Effector memory CD4-positive, alpha-beta T cell (primary cell): Measurements from ENCODE around the gene LIMK1.
"Not testable (repeated sequence)": the region's sequence is repeated elsewhere in the genome, so short reads cannot be mapped to it uniquely, and the experiment has no call there.

ENCODE experiments used
- DNase-seq, 3 donors: peaks; one replicate each; pipeline ENCODE4 v3.0.0-alpha.2; 2020
- H3K27ac ChIP-seq: 2 replicates; pipeline ENCODE4 v1.7.0; 2013; ENCODE audit warnings: mild to moderate bottlenecking, low read length, moderate library complexity; ENCODE audit not compliant: insufficient read depth, poor library complexity, severe bottlenecking
- H3K27me3 ChIP-seq: replicated peaks from 2 replicates; pipeline ENCODE4 v1.7.0; 2013; ENCODE audit warnings: mild to moderate bottlenecking, low read length; ENCODE audit not compliant: insufficient read depth, control insufficient read depth, poor library complexity, severe bottlenecking
- H3K36me3 ChIP-seq: 2 replicates; pipeline ENCODE4 v1.7.0; 2013; ENCODE audit warnings: mild to moderate bottlenecking, low read length, moderate library complexity; ENCODE audit not compliant: control insufficient read depth, insufficient read depth
- H3K4me1 ChIP-seq: 2 replicates; pipeline ENCODE4 v1.7.0; 2013; ENCODE audit warnings: low read length, mild to moderate bottlenecking; ENCODE audit not compliant: control insufficient read depth, insufficient read depth, poor library complexity, severe bottlenecking
- H3K4me3 ChIP-seq: 2 replicates; pipeline ENCODE4 v1.7.0; 2013; ENCODE audit warnings: low read length, low read depth, mild to moderate bottlenecking; ENCODE audit not compliant: insufficient read depth, poor library complexity, severe bottlenecking
- H3K9me3 ChIP-seq: 2 replicates; pipeline ENCODE4 v1.7.0; 2013; ENCODE audit warnings: mild to moderate bottlenecking, low read length, moderate library complexity; ENCODE audit not compliant: control insufficient read depth

Gene LIMK1

DNA sequence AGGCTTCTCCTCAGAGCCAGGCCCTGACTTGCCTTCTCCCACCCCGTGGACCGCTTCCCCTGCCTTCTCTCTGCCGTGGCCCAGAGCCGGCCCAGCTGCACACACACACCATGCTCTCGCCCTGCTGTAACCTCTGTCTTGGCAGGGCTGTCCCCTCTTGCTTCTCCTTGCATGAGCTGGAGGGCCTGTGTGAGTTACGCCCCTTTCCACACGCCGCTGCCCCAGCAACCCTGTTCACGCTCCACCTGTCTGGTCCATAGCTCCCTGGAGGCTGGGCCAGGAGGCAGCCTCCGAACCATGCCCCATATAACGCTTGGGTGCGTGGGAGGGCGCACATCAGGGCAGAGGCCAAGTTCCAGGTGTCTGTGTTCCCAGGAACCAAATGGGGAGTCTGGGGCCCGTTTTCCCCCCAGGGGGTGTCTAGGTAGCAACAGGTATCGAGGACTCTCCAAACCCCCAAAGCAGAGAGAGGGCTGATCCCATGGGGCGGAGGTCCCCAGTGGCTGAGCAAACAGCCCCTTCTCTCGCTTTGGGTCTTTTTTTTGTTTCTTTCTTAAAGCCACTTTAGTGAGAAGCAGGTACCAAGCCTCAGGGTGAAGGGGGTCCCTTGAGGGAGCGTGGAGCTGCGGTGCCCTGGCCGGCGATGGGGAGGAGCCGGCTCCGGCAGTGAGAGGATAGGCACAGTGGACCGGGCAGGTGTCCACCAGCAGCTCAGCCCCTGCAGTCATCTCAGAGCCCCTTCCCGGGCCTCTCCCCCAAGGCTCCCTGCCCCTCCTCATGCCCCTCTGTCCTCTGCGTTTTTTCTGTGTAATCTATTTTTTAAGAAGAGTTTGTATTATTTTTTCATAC lies 38.0 kb downstream of the LIMK1 start:
- H3K27ac ChIP-seq: no peak overlapping the region
- H3K9me3 ChIP-seq: no peaks in the 10 kb centered on the region
- H3K4me3 ChIP-seq: no peak overlapping the region
- DNase-seq: no peak
- peaks cover 14% of the 10 kb centered on the region for H3K36me3 ChIP-seq
- H3K27me3 ChIP-seq: no peaks in the 10 kb centered on the region
- no peaks in the 10 kb centered on the region for H3K4me1 ChIP-seq

DNA sequence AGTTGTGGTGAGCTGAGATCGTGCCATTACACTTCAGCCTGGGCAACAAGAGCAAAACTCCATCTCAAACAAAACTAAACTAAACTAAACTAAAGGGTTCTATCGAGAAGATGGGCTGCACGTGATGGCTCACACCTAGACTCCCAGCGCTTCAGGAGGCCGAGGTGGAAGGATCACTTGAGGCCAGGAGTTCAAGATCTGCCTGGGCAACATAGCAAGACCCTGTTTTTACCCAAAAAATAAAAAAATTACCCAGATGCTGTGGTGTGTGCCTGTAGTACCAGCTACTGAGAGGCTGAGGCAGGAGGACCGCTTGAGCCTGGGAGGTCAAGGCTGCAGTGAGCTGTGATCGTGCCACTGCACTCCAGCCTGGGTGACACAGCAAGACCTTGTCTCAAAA lies 40.3 kb downstream of the LIMK1 start:
- H3K27ac ChIP-seq, H3K4me3 ChIP-seq, H3K4me1 ChIP-seq, H3K9me3 ChIP-seq, H3K27me3 ChIP-seq, DNase-seq: not testable (repeated sequence)
- peaks cover 14% of the 10 kb centered on the region for H3K36me3 ChIP-seq

DNA sequence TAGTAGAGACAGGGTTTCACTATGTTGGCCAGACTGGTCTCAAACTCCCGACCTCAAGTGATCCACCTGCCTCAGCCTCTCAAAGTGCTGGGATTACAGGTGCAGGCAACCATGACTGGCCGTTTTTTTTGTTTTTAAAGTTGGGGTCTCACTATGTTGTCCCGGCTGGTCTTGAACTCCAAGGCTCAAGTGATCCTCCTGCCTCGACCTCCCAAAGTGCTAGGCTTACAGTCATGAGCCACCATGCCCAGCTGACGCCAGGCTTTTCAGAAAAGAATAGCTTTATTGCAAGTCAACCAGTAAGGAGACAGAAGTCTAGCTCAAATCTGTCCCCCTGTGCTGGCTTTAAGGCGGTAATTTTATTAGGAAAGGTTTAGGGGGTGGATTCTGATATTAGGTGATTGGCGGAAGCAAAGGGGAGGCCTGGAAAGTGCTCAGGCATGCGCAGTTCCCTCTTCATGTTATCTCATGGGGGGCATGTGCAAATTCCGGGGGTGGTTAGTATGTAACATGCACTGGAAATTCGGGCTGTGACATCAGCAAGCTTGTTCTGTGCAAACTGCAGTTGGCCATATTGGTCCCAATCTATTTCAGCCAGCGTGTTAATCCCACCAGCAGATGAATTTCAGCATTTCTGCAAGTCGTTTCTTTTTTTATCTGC lies 42.7 kb downstream of the LIMK1 start:
- no peaks in the 10 kb centered on the region for H3K27me3 ChIP-seq

DNA sequence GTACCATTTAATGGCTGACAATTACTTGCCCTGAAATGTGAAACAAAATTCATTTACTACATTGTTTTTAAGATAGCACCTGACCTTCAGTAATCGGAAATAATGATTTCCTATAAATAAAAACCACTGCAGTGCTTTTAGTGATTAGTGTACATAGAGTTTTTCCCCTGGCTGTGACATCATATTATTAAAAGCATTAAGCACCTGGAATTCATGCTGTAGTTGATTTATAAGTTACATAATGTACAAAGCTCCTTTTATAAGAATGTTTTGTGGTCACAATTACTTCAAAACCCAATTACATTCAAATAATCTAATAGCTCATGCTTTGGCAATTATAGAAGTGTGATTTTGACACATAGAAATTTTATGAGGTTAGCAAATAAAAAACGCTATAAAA lies 46.3 kb downstream of the LIMK1 start:
- Histone ChIP-seq H3K4me1 (no peaks in the 10 kb centered on the region), H3K36me3 (no peaks in the 10 kb centered on the region), H3K27ac (no peak overlapping the region), H3K27me3 (no peaks in the 10 kb centered on the region), H3K9me3 (no peaks in the 10 kb centered on the region), H3K4me3 (no peak overlapping the region)
- DNase-seq: no peak

More for the DNA sequence above, 42.7 kb downstream of the LIMK1 start:
- Histone ChIP-seq H3K4me1 (no peaks in the 10 kb centered on the region), H3K4me3 (no peak overlapping the region), H3K36me3 (peaks cover 2% of the 10 kb centered on the region), H3K27ac (no peak overlapping the region), H3K9me3 (no peaks in the 10 kb centered on the region)
- no peak for DNase-seq

DNA sequence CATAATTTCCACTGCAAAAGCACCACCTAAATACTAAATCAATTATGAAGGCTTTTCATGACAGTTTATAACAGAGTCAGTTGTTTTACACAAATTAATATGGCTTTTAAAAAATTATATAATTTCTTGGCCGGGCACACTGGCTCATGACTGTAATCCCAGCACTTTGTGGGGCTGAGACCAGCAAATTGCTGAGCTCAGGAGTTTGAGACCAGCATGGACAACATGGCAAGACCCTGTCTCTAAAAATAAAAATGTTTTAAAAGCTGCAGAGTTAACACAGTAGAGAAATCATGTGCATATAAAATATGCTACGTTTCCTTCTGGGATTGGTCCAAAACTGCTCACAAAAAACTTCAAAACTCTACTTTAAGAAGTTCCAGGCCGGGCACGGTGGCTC lies 46.9 kb downstream of the LIMK1 start:
- H3K27ac ChIP-seq: no peak overlapping the region
- H3K4me3 ChIP-seq: no peak overlapping the region
- H3K4me1 ChIP-seq: no peaks in the 10 kb centered on the region
- H3K9me3 ChIP-seq: no peaks in the 10 kb centered on the region
- H3K36me3 ChIP-seq: no peaks in the 10 kb centered on the region
- DNase-seq: no peak
- H3K27me3 ChIP-seq: no peaks in the 10 kb centered on the region

DNA sequence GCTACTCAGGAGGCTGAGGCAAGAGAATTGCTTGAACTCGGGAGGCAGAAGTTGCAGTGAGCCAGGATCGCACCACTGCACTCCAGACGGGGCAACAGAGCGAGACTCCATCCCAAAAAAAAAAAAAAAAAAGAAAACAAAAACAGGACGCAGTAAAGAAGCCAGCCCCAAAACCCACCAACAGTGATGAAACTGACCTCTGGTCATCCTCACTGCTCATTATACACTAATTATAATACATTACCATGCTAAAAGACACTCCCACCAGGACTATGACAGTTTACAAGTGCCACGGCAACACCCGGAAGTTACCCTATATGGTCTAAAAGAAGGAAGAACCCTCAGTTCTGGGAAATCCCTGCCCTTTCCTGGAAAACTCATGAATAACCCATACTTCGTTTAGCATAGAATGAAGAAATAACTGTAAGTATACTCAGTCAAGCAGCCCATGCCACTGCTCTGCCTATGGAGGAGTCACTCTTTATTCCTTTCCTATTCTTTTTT lies 50.6 kb downstream of the LIMK1 start:
- H3K4me1 ChIP-seq: no peaks in the 10 kb centered on the region
- H3K27me3 ChIP-seq: no peaks in the 10 kb centered on the region
- H3K27ac ChIP-seq: no peak overlapping the region
- H3K36me3 ChIP-seq: no peaks in the 10 kb centered on the region
- H3K4me3 ChIP-seq: no peak overlapping the region
- H3K9me3 ChIP-seq: no peaks in the 10 kb centered on the region
- DNase-seq: no peak

DNA sequence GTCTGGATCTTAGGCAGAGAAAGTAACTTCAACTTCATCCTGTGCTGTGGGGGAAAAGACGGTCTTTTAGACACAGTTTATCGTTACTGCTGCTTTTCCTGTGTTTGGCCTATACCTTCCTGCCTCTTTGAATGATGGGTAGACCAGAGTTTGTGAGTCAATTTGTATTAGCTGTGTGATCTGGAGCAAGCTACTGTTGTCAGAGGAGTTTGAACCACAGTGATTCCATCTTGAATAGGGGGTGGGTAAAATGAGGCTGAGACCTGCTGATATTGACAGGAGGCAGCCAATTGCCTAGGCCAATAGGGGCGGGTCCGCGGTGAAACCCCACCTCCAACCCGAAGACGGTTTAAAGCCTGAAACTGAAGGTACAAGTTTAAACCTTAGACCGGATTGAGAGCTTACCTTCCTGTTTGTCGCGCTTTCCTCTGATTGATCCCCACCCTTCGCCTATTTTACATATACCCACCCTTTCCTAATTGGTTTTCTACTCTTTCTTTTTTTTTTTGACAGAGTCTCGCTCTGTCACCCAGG lies 54.8 kb downstream of the LIMK1 start:
- Histone ChIP-seq H3K27me3 (no peaks in the 10 kb centered on the region), H3K4me3 (no peak overlapping the region), H3K9me3 (no peaks in the 10 kb centered on the region), H3K27ac (no peak overlapping the region), H3K36me3 (no peaks in the 10 kb centered on the region), H3K4me1 (no peaks in the 10 kb centered on the region)
- peak in 2 of 3 donors; percentile 10 to 17 for DNase-seq

DNA sequence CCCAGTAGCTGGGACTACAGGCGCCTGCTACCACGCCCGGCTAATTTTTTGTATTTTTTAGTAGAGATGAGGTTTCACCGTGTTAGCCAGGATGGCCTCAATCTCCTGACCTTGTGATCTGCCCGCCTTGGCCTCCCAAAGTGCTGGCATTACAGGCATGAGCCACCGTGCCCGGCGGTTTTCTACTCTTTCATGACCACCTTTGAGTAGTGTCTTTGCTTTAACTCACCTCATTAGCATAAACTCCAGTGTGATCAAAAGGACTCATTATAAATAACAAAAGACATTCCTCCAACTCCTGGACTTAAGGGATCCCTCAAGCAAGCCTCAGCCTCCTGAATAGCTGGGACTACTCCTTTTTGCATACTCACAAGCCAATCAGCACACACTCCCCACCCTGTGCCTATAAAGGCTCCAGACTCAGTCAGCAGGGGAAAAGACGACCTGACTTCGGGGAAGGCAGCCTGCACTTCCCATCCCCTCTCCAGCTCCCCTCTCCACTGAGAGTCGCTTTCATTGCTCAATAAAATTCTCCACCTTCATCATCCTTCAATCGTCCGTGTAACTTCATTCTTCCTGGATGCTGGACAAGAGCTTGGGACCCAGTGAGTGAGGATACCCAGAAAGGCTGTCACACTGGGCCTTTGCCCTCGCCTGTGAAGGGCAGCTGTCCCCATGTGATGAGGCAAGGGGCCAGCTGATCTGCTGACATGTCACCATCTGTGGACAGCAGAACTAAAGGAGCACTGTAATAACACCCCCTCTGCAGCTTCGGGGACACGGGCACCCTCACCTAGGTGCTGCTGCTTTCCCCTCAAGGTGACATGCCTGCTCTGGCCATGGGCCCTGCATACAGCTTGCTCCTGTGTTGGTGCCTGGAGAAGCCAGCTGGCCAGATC lies 55.6 kb downstream of the LIMK1 start:
- Histone ChIP-seq H3K4me3 (no peak overlapping the region), H3K9me3 (no peaks in the 10 kb centered on the region), H3K27me3 (no peaks in the 10 kb centered on the region), H3K27ac (no peak overlapping the region), H3K4me1 (no peaks in the 10 kb centered on the region), H3K36me3 (no peaks in the 10 kb centered on the region)
- DNase-seq: no peak

DNA sequence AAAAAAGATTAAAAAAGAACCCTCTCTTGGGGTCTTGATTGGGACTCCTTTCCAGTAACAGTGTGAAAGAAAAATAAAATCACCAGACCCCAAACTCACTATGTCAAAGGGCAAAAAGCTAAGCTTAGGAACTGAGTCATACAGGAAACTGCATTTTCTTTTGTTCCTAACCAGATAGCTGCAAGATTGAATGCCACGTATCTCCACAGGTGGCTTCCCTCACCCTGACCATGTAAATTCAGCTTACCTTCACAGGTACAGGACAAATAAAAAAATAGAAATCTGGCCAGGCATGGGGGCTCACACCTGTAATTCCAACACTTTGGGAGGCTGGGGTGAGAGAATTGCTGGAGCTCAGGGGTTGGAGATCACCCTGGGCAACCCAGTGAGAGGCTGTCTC lies 58.1 kb downstream of the LIMK1 start:
- Histone ChIP-seq H3K27ac (no peak overlapping the region), H3K9me3 (no peaks in the 10 kb centered on the region), H3K27me3 (no peaks in the 10 kb centered on the region), H3K36me3 (no peaks in the 10 kb centered on the region), H3K4me1 (no peaks in the 10 kb centered on the region), H3K4me3 (no peak overlapping the region)
- no peak for DNase-seq
